ENCODE results near the gene PTBP2. TPM values are rescaled to one million over a fixed set of nuclear protein-coding genes. Genes with fewer than 3 reads are reported as not detected.

The PTBP2 gene
- total and polyA plus RNA-seq, 3 donors from 2014 or later: 41.0 to 109 (median 61.4) TPM

DNA sequence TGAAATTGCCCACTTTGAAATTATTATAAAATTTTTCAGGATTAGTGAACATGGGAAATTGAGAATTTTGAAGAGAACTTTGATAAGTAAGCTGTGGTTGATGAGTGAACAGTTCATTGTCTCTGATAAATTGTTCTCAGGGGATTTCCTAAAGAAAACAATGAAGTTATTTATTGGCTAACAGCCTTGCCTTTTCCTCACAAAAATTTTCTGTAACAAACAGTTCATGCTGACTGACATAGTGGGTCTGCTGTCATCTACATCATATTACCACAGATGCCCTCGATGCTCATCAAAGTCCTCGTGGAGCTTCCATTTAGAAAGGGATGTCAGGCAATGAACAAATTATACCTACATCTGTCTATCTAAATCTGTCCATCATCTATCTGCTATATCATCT is 113.4 kb downstream of the PTBP2 start:
- Histone ChIP-seq H3K4me3 (no peak overlapping the region), H3K27me3 (no peaks in the 10 kb centered on the region), H3K36me3 (ENCODE audit: low read depth, missing control alignments) (no peaks in the 10 kb centered on the region), H3K27ac (no peak overlapping the region), H3K9me3 (no peaks in the 10 kb centered on the region), H3K4me1 (no peaks in the 10 kb centered on the region)
- TF ChIP-seq, protein P1, sequence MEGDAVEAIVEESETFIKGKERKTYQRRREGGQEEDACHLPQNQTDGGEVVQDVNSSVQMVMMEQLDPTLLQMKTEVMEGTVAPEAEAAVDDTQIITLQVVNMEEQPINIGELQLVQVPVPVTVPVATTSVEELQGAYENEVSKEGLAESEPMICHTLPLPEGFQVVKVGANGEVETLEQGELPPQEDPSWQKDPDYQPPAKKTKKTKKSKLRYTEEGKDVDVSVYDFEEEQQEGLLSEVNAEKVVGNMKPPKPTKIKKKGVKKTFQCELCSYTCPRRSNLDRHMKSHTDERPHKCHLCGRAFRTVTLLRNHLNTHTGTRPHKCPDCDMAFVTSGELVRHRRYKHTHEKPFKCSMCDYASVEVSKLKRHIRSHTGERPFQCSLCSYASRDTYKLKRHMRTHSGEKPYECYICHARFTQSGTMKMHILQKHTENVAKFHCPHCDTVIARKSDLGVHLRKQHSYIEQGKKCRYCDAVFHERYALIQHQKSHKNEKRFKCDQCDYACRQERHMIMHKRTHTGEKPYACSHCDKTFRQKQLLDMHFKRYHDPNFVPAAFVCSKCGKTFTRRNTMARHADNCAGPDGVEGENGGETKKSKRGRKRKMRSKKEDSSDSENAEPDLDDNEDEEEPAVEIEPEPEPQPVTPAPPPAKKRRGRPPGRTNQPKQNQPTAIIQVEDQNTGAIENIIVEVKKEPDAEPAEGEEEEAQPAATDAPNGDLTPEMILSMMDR (IDR thresholded peaks at IDR 0.05): no peak
- no peak for TF ChIP-seq POLR2A (IDR thresholded peaks at IDR 0.05)
- WGBS, 2 donors: 69 to 78% methylated on average over 2 of the region's 2 CpGs
- DNase-seq: no peak
- intact Hi-C loops (cut with DNase I; ENCODE audit: low total_unique reads): no loop called here

DNA sequence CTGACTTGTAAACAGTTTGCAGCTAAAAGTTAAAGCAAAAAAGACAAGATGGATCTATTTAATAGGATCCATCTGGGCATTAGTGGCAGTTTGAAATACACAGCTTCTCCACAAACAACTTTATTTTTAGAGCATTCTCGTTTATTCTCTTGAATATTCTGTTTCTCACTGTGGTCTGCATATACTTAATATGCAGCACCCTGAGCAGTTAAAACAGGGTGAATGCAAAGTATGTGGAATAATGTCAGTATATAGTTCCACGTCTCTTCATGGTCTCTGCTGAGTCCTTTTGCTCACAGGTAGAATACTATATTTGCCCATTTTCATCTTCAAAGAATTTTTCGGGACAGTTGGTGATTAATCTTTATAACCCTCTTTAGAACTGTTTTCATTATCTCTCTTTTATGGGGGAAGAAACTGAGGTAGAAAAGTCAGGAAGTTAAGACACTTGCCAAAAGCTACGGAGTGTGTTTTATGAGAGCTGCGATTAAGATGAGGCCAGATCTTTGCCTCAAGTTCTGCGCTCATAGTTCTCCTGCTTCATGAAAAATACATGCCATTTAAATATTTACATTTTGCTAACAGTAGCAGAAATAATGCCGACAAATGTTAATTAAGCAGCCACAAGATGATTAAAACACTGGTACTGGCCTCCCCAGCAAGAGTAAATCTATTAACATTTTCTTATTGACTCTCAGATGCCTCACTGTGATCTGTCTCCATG is 115.6 kb downstream of the PTBP2 start:
- H3K27ac ChIP-seq: no peak overlapping the region

DNA sequence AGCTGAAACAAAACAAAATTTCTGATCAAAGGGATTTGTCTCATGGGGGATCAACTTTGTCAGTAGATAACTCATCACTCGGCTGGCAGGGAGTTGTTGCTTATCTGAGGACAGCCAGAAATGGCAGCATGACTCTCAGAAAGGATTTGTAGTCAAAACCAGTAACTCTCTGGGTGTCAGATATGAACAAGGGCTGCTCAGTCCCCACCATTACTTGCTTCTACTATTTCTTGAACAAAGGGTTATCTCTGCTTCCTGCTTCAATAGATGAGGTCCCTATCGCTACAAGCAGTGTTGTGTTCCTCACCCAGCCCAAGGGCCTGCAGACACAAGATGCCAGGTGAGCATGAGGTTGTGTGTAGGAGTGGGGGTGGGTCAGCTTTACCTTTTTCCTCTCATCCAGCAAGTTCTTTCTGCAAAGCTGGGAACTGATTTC is 116.2 kb downstream of the PTBP2 start:
- Histone ChIP-seq H3K4me3 (no peak overlapping the region), H3K9me3 (no peaks in the 10 kb centered on the region), H3K36me3 (ENCODE audit: low read depth, missing control alignments) (no peaks in the 10 kb centered on the region), H3K27me3 (no peaks in the 10 kb centered on the region), H3K27ac (no peak overlapping the region), H3K4me1 (no peaks in the 10 kb centered on the region)
- no peak for DNase-seq
- TF ChIP-seq POLR2A (IDR thresholded peaks at IDR 0.05): no peak
- intact Hi-C loops (cut with DNase I; ENCODE audit: low total_unique reads): no loop called here
- 71 to 72% methylated on average over 2 of the region's 2 CpGs for WGBS, 2 donors

More for the DNA sequence above, 115.6 kb downstream of the PTBP2 start:
- TF ChIP-seq POLR2A (IDR thresholded peaks at IDR 0.05): no peak
- TF ChIP-seq, protein P1 (IDR thresholded peaks at IDR 0.05): no peak
- no peaks in the 10 kb centered on the region for H3K4me1 ChIP-seq
- no peaks in the 10 kb centered on the region for H3K36me3 ChIP-seq (ENCODE audit: low read depth, missing control alignments)
- DNase-seq: no peak
- no peaks in the 10 kb centered on the region for H3K9me3 ChIP-seq
- H3K4me3 ChIP-seq: no peak overlapping the region
- intact Hi-C loops (cut with DNase I; ENCODE audit: low total_unique reads): no loop called here
- WGBS, 2 donors: 77 to 79% methylated on average over 7 of the region's 7 CpGs
- H3K27me3 ChIP-seq: no peaks in the 10 kb centered on the region

DNA sequence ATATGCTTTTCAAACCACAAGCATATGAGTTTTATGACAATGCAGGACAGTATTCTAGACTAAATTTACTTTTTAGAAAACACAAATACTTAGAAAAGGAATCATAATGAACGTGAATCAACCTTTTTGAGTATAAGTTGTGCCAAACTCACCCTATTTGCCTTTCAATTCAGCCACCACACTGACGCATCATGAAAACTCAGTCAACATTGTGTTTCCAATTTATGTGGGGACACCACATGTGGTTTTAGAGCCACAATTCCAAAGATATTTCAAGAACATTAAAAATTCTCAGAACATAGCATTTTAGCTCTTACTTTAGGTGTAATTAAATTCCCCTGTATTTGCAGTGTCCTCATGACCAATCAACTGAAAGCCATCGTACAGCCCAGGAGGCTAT is 118.8 kb downstream of the PTBP2 start:
- DNase-seq: no peak
- 77 to 85% methylated on average over 3 of the region's 3 CpGs for WGBS, 2 donors
- no peaks in the 10 kb centered on the region for H3K36me3 ChIP-seq (ENCODE audit: low read depth, missing control alignments)
- H3K9me3 ChIP-seq: no peaks in the 10 kb centered on the region
- no peak overlapping the region for H3K27ac ChIP-seq
- no peaks in the 10 kb centered on the region for H3K4me1 ChIP-seq
- H3K4me3 ChIP-seq: no peak overlapping the region
- intact Hi-C loops (cut with DNase I; ENCODE audit: low total_unique reads): no loop called here
- TF ChIP-seq, protein P1 (IDR thresholded peaks at IDR 0.05): no peak
- no peak for TF ChIP-seq POLR2A (IDR thresholded peaks at IDR 0.05)
- no peaks in the 10 kb centered on the region for H3K27me3 ChIP-seq

DNA sequence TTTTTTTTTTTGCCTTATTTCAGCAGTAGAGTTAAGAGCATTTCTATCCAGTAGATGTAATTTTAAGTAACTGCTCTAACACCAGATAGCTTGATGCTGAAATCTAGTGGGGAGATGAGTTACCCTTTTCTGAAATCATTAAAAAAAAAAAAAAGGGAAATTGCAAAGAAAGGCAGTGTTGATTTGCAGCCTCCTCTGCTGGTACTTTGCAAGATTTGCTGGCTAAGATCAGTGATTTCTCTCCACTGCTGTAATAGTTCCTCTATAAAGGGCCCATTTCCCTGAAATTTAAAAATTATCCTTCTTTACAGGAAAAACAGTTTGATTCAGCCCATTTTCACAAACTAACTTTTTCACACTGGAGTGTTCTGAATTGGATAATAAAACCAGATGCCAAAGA is 120.6 kb downstream of the PTBP2 start:
- H3K27ac ChIP-seq: no peak overlapping the region
- intact Hi-C loops (cut with DNase I; ENCODE audit: low total_unique reads): no loop called here
- no peaks in the 10 kb centered on the region for H3K4me1 ChIP-seq
- no peak for DNase-seq
- H3K9me3 ChIP-seq: no peaks in the 10 kb centered on the region
- H3K36me3 ChIP-seq (ENCODE audit: low read depth, missing control alignments): no peaks in the 10 kb centered on the region
- no peak overlapping the region for H3K4me3 ChIP-seq
- H3K27me3 ChIP-seq: no peaks in the 10 kb centered on the region
- TF ChIP-seq POLR2A (IDR thresholded peaks at IDR 0.05): no peak
- TF ChIP-seq, protein P1 (IDR thresholded peaks at IDR 0.05): no peak

Data from testis (tissue), 3 donors.